HepG2 (cell line): ENCODE results near the gene VTI1B. TPM values are rescaled to one million over a fixed set of nuclear protein-coding genes. Genes with fewer than 3 reads are reported as not detected.

Experiments
- ATF2 ChIP-seq: sonication (generic); formaldehyde crosslinking; IDR thresholded peaks from 2 replicates; pipeline ENCODE4 v1.4.0; 2020; ENCODE audit warnings: missing genetic modification reagents
- ATF6 ChIP-seq: sonication (generic); formaldehyde crosslinking; conservative IDR thresholded peaks from 2 replicates; pipeline ENCODE4 v1.4.0; 2020; ENCODE audit warnings: missing genetic modification reagents
- BCL3 ChIP-seq: sonication (generic); formaldehyde crosslinking; IDR thresholded peaks from 2 replicates; pipeline ENCODE4 v1.5.1; 2020; ENCODE audit warnings: mild to moderate bottlenecking, missing genetic modification reagents, moderate library complexity
- DRAP1 ChIP-seq: IDR thresholded peaks from 2 replicates; pipeline ENCODE4 v1.6.1; 2016; ENCODE audit warnings: missing genetic modification reagents, missing compliant biosample characterization
- GMEB2 ChIP-seq: IDR thresholded peaks from 2 replicates; pipeline ENCODE4 v1.6.1; 2016; ENCODE audit warnings: missing biosample characterization, missing genetic modification reagents, low read depth
- HMG20B ChIP-seq: conservative IDR thresholded peaks from 2 replicates; pipeline ENCODE4 v1.6.1; 2016; ENCODE audit warnings: missing genetic modification reagents, missing compliant biosample characterization
- JUN ChIP-seq: sonication (generic); formaldehyde crosslinking; IDR thresholded peaks from 2 replicates; pipeline ENCODE4 v1.4.0; 2020; ENCODE audit warnings: mild to moderate bottlenecking, missing genetic modification reagents
- MIER3 ChIP-seq: IDR thresholded peaks from 2 replicates; pipeline ENCODE4 v1.6.1; 2016; ENCODE audit warnings: missing compliant biosample characterization, borderline replicate concordance
- MTA3 ChIP-seq: sonication (generic); formaldehyde crosslinking; IDR thresholded peaks from 2 replicates; pipeline ENCODE4 v1.4.0; 2020; ENCODE audit warnings: missing genetic modification reagents
- MXD4 ChIP-seq: IDR thresholded peaks from 2 replicates; pipeline ENCODE4 v1.6.1; 2016; ENCODE audit warnings: mild to moderate bottlenecking, missing biosample characterization, missing genetic modification reagents
- POLR2G ChIP-seq: fragments of 200-400 bp; formaldehyde crosslinking; IDR thresholded peaks from 2 replicates; pipeline ENCODE4 v1.6.1; 2018; ENCODE audit warnings: mild to moderate bottlenecking, low read depth, low read length, moderate library complexity
- SNAPC5 ChIP-seq: sonication (generic); formaldehyde crosslinking; IDR thresholded peaks from 2 replicates; pipeline ENCODE4 v1.8.1; 2023; ENCODE audit warnings: mild to moderate bottlenecking, missing genetic modification reagents, borderline replicate concordance
- ZBTB34 ChIP-seq: sonication (generic); formaldehyde crosslinking; IDR thresholded peaks from 2 replicates; pipeline ENCODE4 v1.8.0; 2022; ENCODE audit warnings: mild to moderate bottlenecking, missing genetic modification reagents
- ZNF17 ChIP-seq: sonication (generic); formaldehyde crosslinking; IDR thresholded peaks from 2 replicates; pipeline ENCODE4 v1.5.0; 2020; ENCODE audit warnings: mild to moderate bottlenecking, missing genetic modification reagents
- ZNF513 ChIP-seq: sonication (generic); formaldehyde crosslinking; conservative IDR thresholded peaks from 2 replicates; pipeline ENCODE4 v1.5.0; 2020; ENCODE audit warnings: missing genetic modification reagents
- ZNF766 ChIP-seq: sonication (generic); formaldehyde crosslinking; IDR thresholded peaks from 2 replicates; pipeline ENCODE4 v1.5.0; 2020; ENCODE audit warnings: missing genetic modification reagents, borderline replicate concordance
- ZNF891 ChIP-seq: sonication (generic); formaldehyde crosslinking; IDR thresholded peaks from 2 replicates; pipeline ENCODE4 v1.5.0; 2020; ENCODE audit warnings: mild to moderate bottlenecking, missing genetic modification reagents
- ZSCAN20 ChIP-seq: sonication (generic); formaldehyde crosslinking; IDR thresholded peaks from 2 replicates; pipeline ENCODE4 v1.4.0; 2020; ENCODE audit warnings: missing genetic modification reagents, mild to moderate bottlenecking, borderline replicate concordance
- polyA plus RNA-seq, 8 experiments: library from polyadenylated mRNA; depleted of rRNA in 3 of 8; stranded (reverse) in 7 of 8; unstranded in 1 of 8; fragments of >200 nt; fragmentation: Illumina TruSeq in 4 of 8; extraction: Trizol in 4 of 8; gene quantifications; 2 replicates each; pipeline versions ENCODE4 v1.2.1 to v1.2.3, GENCODE V29; 2011 to 2016; ENCODE audit warnings: low read depth in 4 of 8, missing spikeins in 1 of 8, mixed read lengths in 1 of 8; ENCODE audit not compliant: insufficient read depth in 1 of 8
- total RNA-seq, 5 experiments: library from RNA; depleted of rRNA; stranded (reverse); fragments of >200 nt; fragmentation: Illumina TruSeq; extraction: Trizol; gene quantifications; 2 replicates each; pipeline ENCODE4 v1.2.3, GENCODE V29; 2016; ENCODE audit warnings: low read depth in 1 of 5

Gene VTI1B
- total and polyA plus RNA-seq, 2 of the 13 experiments (the other 11 are each of a cell fraction or from before 2014, with no cell fraction given), result 39.0 to 103 TPM

GRCh38 chr14:67694791-67695393 lies 20.5 kb upstream of the VTI1B start (continued):
- TF ChIP-seq ZBTB34 (CRISPR knock-in tag) (no peak), ATF2 (peak; percentile 61; the same call in 1 of the 2 replicates), SNAPC5 (CRISPR knock-in tag) (no peak; the same call in 1 of the 2 replicates), ZNF17 (CRISPR knock-in tag) (no peak), ZNF766 (no peak), ZNF513 (CRISPR knock-in tag) (no peak), JUN (CRISPR knock-in tag) (no peak), DRAP1 (CRISPR knock-in tag) (peak; percentile 89), ATF6 (CRISPR knock-in tag) (no peak), GMEB2 (CRISPR knock-in tag) (no peak), ZNF891 (CRISPR knock-in tag) (no peak), MXD4 (CRISPR knock-in tag) (no peak), MIER3 (CRISPR knock-in tag) (no peak), ZSCAN20 (CRISPR knock-in tag) (no peak), BCL3 (CRISPR knock-in tag) (no peak), HMG20B (CRISPR knock-in tag) (no peak), POLR2G (0 out of 2 replicates have a peak, but pooled peaks have one; percentile 52), MTA3 (no peak)
